ENCODE results near the gene SSR3. TPM values are rescaled to one million over a fixed set of nuclear protein-coding genes. Genes with fewer than 3 reads are reported as not detected.

Gene SSR3
- total RNA-seq, 4 donors from 2014 or later, result 50.9 to 91.5 (median 65.3) TPM

- H3K36me3 ChIP-seq, result no peaks in the 10 kb centered on the region
- no peak overlapping the region for H3K4me3 ChIP-seq
- H3K27me3 ChIP-seq, result no peaks in the 10 kb centered on the region
- peaks cover 8 to 11% of the 10 kb centered on the region in 2 donors for H3K4me1 ChIP-seq
- no peak for ATAC-seq
- no peak for TF ChIP-seq POLR2A (IDR thresholded peaks at IDR 0.05)
- TF ChIP-seq, protein P1, sequence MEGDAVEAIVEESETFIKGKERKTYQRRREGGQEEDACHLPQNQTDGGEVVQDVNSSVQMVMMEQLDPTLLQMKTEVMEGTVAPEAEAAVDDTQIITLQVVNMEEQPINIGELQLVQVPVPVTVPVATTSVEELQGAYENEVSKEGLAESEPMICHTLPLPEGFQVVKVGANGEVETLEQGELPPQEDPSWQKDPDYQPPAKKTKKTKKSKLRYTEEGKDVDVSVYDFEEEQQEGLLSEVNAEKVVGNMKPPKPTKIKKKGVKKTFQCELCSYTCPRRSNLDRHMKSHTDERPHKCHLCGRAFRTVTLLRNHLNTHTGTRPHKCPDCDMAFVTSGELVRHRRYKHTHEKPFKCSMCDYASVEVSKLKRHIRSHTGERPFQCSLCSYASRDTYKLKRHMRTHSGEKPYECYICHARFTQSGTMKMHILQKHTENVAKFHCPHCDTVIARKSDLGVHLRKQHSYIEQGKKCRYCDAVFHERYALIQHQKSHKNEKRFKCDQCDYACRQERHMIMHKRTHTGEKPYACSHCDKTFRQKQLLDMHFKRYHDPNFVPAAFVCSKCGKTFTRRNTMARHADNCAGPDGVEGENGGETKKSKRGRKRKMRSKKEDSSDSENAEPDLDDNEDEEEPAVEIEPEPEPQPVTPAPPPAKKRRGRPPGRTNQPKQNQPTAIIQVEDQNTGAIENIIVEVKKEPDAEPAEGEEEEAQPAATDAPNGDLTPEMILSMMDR (IDR thresholded peaks at IDR 0.05 in 4 of 5, conservative IDR thresholded peaks at IDR 0.05 in 1 of 5), result no peak
- no peak overlapping the region for H3K27ac ChIP-seq
- intact Hi-C loops (cut with DNase I; ENCODE audit: low total_unique reads), result no loop called here
- no peaks in the 10 kb centered on the region for H3K9me3 ChIP-seq
- in situ Hi-C loops (cut with MboI; ENCODE audit: low sequenced_read_pairs in 4 of 4), result no loop called here
- DNase-seq, result no peak
These were observed 27.7 kb upstream of the SSR3 start for GRCh38 chr3:156582532-156583183.

- no peaks in the 10 kb centered on the region for H3K27me3 ChIP-seq
- no peak for DNase-seq
- no peak for ATAC-seq
- H3K9me3 ChIP-seq, result no peaks in the 10 kb centered on the region
- H3K27ac ChIP-seq, result no peak overlapping the region
- in situ Hi-C loops (cut with MboI; ENCODE audit: low sequenced_read_pairs in 4 of 4), result no loop called here
- H3K4me3 ChIP-seq, result no peak overlapping the region
- peaks cover under 1 to 4% of the 10 kb centered on the region in 2 donors for H3K4me1 ChIP-seq
- no peaks in the 10 kb centered on the region for H3K36me3 ChIP-seq
- no peak for TF ChIP-seq POLR2A (IDR thresholded peaks at IDR 0.05)
- TF ChIP-seq, protein P1 (IDR thresholded peaks at IDR 0.05 in 4 of 5, conservative IDR thresholded peaks at IDR 0.05 in 1 of 5), result no peak
- intact Hi-C loops (cut with DNase I; ENCODE audit: low total_unique reads), result no loop called here
These were observed 27.0 kb upstream of the SSR3 start for GRCh38 chr3:156581954-156582353.

DNA sequence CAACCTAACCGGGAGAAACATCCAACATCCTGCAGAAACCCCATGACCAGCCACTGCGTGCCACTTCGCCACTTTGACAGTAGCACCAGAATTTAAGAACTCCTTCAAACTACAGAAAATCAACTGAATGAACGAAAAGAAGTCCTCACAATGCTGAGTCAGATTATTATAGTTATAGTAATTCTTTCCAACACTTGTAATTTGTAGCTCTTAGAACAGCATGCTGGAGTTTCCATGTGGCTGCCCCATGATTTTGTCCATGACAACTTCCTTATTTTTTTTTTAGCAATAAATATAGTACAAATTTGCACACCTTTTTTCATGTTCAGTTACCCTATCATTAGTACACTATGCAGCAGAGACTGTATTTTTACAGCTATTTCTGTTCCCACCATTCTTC is 26.1 kb upstream of the SSR3 start:
- no peaks in the 10 kb centered on the region for H3K9me3 ChIP-seq
- H3K4me1 ChIP-seq, result no peaks in the 10 kb centered on the region
- H3K27ac ChIP-seq, result no peak overlapping the region
- in situ Hi-C loops (cut with MboI; ENCODE audit: low sequenced_read_pairs in 4 of 4) (no loop called here), intact Hi-C loops (cut with DNase I; ENCODE audit: low total_unique reads) (no loop called here)
- H3K27me3 ChIP-seq, result no peaks in the 10 kb centered on the region
- no peak overlapping the region for H3K4me3 ChIP-seq
- no peaks in the 10 kb centered on the region for H3K36me3 ChIP-seq
- ATAC-seq (no peak), DNase-seq (no peak)
- TF ChIP-seq, protein P1 (IDR thresholded peaks at IDR 0.05 in 4 of 5, conservative IDR thresholded peaks at IDR 0.05 in 1 of 5), result no peak
- no peak for TF ChIP-seq POLR2A (IDR thresholded peaks at IDR 0.05)

DNA sequence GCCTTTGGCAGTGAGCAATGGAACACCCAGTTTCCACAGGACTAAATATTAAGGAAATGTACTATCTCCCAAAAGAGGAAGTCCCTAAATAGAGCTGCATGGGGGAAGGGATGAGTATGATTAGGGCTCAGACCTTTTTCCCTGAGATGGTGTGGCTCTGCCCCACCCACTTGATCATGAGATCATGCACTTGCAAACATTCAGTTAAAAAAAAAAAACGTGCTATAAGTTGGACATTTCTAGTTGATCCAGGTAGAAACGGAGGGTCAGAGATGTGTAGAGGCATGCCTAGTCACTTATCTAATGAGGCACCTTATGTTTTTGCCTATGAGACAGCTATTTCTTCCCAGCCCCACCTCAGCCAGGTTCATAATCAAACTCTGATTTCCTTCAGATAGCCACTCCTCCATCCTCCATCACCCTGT is 24.5 kb upstream of the SSR3 start:
- DNase-seq (no peak), ATAC-seq (peak in 1 of 2 donors; percentile 33)
- H3K4me3 ChIP-seq, result no peak overlapping the region
- H3K4me1 ChIP-seq, result no peaks in the 10 kb centered on the region
- no peaks in the 10 kb centered on the region for H3K27me3 ChIP-seq
- TF ChIP-seq, protein P1 (IDR thresholded peaks at IDR 0.05 in 4 of 5, conservative IDR thresholded peaks at IDR 0.05 in 1 of 5), result no peak
- TF ChIP-seq POLR2A (IDR thresholded peaks at IDR 0.05), result no peak
- H3K36me3 ChIP-seq, result no peaks in the 10 kb centered on the region
- intact Hi-C loops (cut with DNase I; ENCODE audit: low total_unique reads), result no loop called here
- H3K9me3 ChIP-seq, result no peaks in the 10 kb centered on the region
- H3K27ac ChIP-seq, result no peak overlapping the region
- in situ Hi-C loops (cut with MboI; ENCODE audit: low sequenced_read_pairs in 4 of 4), result no loop called here

- Histone ChIP-seq H3K9me3 (no peaks in the 10 kb centered on the region), H3K27ac (no peak overlapping the region), H3K27me3 (no peaks in the 10 kb centered on the region), H3K36me3 (no peaks in the 10 kb centered on the region), H3K4me3 (no peak overlapping the region), H3K4me1 (no peaks in the 10 kb centered on the region)
- in situ Hi-C loops (cut with MboI; ENCODE audit: low sequenced_read_pairs in 4 of 4) (no loop called here), intact Hi-C loops (cut with DNase I; ENCODE audit: low total_unique reads) (no loop called here)
- no peak for TF ChIP-seq POLR2A (IDR thresholded peaks at IDR 0.05)
- TF ChIP-seq, protein P1 (IDR thresholded peaks at IDR 0.05 in 4 of 5, conservative IDR thresholded peaks at IDR 0.05 in 1 of 5), result no peak
- ATAC-seq (no peak), DNase-seq (no peak)
These were observed 22.8 kb upstream of the SSR3 start for GRCh38 chr3:156577736-156578135.
